Stimulated activated naive CD8-positive, alpha-beta T cell treated with anti-CD3 and anti-CD28 coated beads, Interleukin-15, amount 100 ng/mL, for 72 hours (primary cell): ENCODE data around the gene AOAH.
"Not testable (repeated sequence)": the region's sequence is repeated elsewhere in the genome, so short reads cannot be mapped to it uniquely, and the experiment has no call there.

Experiments used
- ATAC-seq: fragments of 150-1000 bp; cut with Tn5 transposase; 2 replicates; pipeline ENCODE4 v1.10.0; 2021; ENCODE audit warnings: mild to moderate bottlenecking, moderate library complexity
- DNase-seq, 2 donors: peaks; one replicate each; pipeline ENCODE4 v3.0.0; 2021 to 2022
- H3K27ac Mint-ChIP-seq, 2 donors: one replicate each; pipeline ENCODE4 v1.8.0; 2022; ENCODE audit warnings: mild to moderate bottlenecking in 2 of 2, mixed read lengths in 2 of 2, moderate library complexity in 2 of 2
- H3K27me3 Mint-ChIP-seq: one replicate; pipeline ENCODE4 v1.8.0; 2022; ENCODE audit warnings: mixed read lengths
- H3K4me1 Mint-ChIP-seq: one replicate; pipeline ENCODE4 v1.8.0; 2022; ENCODE audit warnings: mild to moderate bottlenecking, mixed read lengths
- H3K4me3 Mint-ChIP-seq, 2 donors: one replicate each; pipeline ENCODE4 v1.8.0; 2022; ENCODE audit warnings: mild to moderate bottlenecking in 2 of 2, mixed read lengths in 2 of 2, moderate library complexity in 1 of 2
- H3K9me3 Mint-ChIP-seq, 2 donors: one replicate each; pipeline ENCODE4 v1.8.0; 2022; ENCODE audit warnings: mixed read lengths in 2 of 2

AOAH gene

GRCh38 chr7:36726311-36726710 is 2.0 kb upstream of the AOAH start:
- peak overlapping the region; percentile 54 to 66 for H3K4me3 Mint-ChIP-seq
- peak; percentile 38 for ATAC-seq
- H3K27me3 Mint-ChIP-seq, result no peaks in the 10 kb centered on the region
- H3K27ac Mint-ChIP-seq, result peak overlapping the region; percentile 11 to 69
- H3K9me3 Mint-ChIP-seq, result peaks cover 0 to 6% of the 10 kb centered on the region in 2 donors
- H3K4me1 Mint-ChIP-seq, result peaks cover 67% of the 10 kb centered on the region
- no peak for DNase-seq

- H3K4me1 Mint-ChIP-seq, result peaks cover 72% of the 10 kb centered on the region
- ATAC-seq, result no peak
Measured at GRCh38 chr7:36724996-36725395, 702 bp upstream of the AOAH start.

GRCh38 chr7:36723291-36723690 is 1.0 kb downstream of the AOAH start:
- Mint-ChIP-seq H3K4me3 (peak overlapping the region; percentile 80 to 87), H3K27me3 (no peaks in the 10 kb centered on the region), H3K9me3 (no peaks in the 10 kb centered on the region), H3K4me1 (peaks cover 87% of the 10 kb centered on the region), H3K27ac (peak overlapping the region; percentile 60 to 61)
- ATAC-seq, result no peak
- no peak for DNase-seq

More at GRCh38 chr7:36724996-36725395, 702 bp upstream of the AOAH start:
- DNase-seq, result no peak
- Mint-ChIP-seq H3K4me3 (peak overlapping the region; percentile 80 to 87), H3K9me3 (peaks cover 0 to 6% of the 10 kb centered on the region in 2 donors), H3K27me3 (no peaks in the 10 kb centered on the region), H3K27ac (no peak overlapping the region)

GRCh38 chr7:36719083-36719632 is 5.1 kb downstream of the AOAH start:
- H3K4me1 Mint-ChIP-seq, result peaks cover 53% of the 10 kb centered on the region
- H3K27ac Mint-ChIP-seq, result peak overlapping the region in 1 of 2 donors; percentile 59
- peak overlapping the region in 1 of 2 donors; percentile 80 for H3K4me3 Mint-ChIP-seq
- DNase-seq (no peak), ATAC-seq (no peak)
- peaks cover 5 to 7% of the 10 kb centered on the region in 2 donors for H3K9me3 Mint-ChIP-seq
- H3K27me3 Mint-ChIP-seq, result no peaks in the 10 kb centered on the region

- Mint-ChIP-seq H3K4me3 (peak overlapping the region in 1 of 2 donors; percentile 12), H3K27ac (no peak overlapping the region), H3K4me1 (peaks cover 53% of the 10 kb centered on the region), H3K9me3 (peaks cover 5 to 21% of the 10 kb centered on the region in 2 donors), H3K27me3 (no peaks in the 10 kb centered on the region)
- DNase-seq (no peak), ATAC-seq (no peak)
Measured at GRCh38 chr7:36717586-36717985, 6.7 kb downstream of the AOAH start.

GRCh38 chr7:36716802-36717201 is 7.5 kb downstream of the AOAH start:
- H3K9me3 Mint-ChIP-seq, result peaks cover 5 to 21% of the 10 kb centered on the region in 2 donors
- H3K27me3 Mint-ChIP-seq, H3K4me3 Mint-ChIP-seq, ATAC-seq, H3K27ac Mint-ChIP-seq, DNase-seq: not testable (repeated sequence)
- peaks cover 53% of the 10 kb centered on the region for H3K4me1 Mint-ChIP-seq

GRCh38 chr7:36712015-36712414 is 12.3 kb downstream of the AOAH start:
- H3K4me1 Mint-ChIP-seq, result peaks cover 66% of the 10 kb centered on the region
- peak overlapping the region; percentile 57 to 63 for H3K4me3 Mint-ChIP-seq
- peaks cover 5 to 24% of the 10 kb centered on the region in 2 donors for H3K9me3 Mint-ChIP-seq
- peak; percentile 90 for ATAC-seq
- no peaks in the 10 kb centered on the region for H3K27me3 Mint-ChIP-seq
- DNase-seq, result no peak
- peak overlapping the region in 1 of 2 donors; percentile 49 for H3K27ac Mint-ChIP-seq

GRCh38 chr7:36711256-36711655 is 13.0 kb downstream of the AOAH start:
- peaks cover 72% of the 10 kb centered on the region for H3K4me1 Mint-ChIP-seq

GRCh38 chr7:36710186-36710791 is 14.0 kb downstream of the AOAH start:
- DNase-seq (no peak), ATAC-seq (no peak)
- Mint-ChIP-seq H3K27me3 (no peaks in the 10 kb centered on the region), H3K4me1 (peaks cover 73% of the 10 kb centered on the region), H3K9me3 (peaks cover 6 to 34% of the 10 kb centered on the region in 2 donors), H3K4me3 (peak overlapping the region in 1 of 2 donors; percentile 11), H3K27ac (no peak overlapping the region)

More at GRCh38 chr7:36711256-36711655, 13.0 kb downstream of the AOAH start:
- no peak for DNase-seq
- Mint-ChIP-seq H3K4me3 (peak overlapping the region; percentile 57 to 63), H3K27me3 (no peaks in the 10 kb centered on the region), H3K27ac (peak overlapping the region in 1 of 2 donors; percentile 49), H3K9me3 (peaks cover 5 to 25% of the 10 kb centered on the region in 2 donors)
- ATAC-seq, result peak; percentile 47

- peak overlapping the region; percentile 17 to 70 for H3K4me3 Mint-ChIP-seq
- DNase-seq (no peak), ATAC-seq (peak; percentile 30)
- peak overlapping the region; percentile 23 to 82 for H3K27ac Mint-ChIP-seq
- H3K27me3 Mint-ChIP-seq, result no peaks in the 10 kb centered on the region
- peaks cover 11 to 46% of the 10 kb centered on the region in 2 donors for H3K9me3 Mint-ChIP-seq
- H3K4me1 Mint-ChIP-seq, result peaks cover 79% of the 10 kb centered on the region
Measured at GRCh38 chr7:36708767-36709166, 15.5 kb downstream of the AOAH start.

- Mint-ChIP-seq H3K4me3 (peak overlapping the region; percentile 29 to 70), H3K27ac (peak overlapping the region; percentile 61 to 96), H3K4me1 (peaks cover 71% of the 10 kb centered on the region), H3K27me3 (no peaks in the 10 kb centered on the region), H3K9me3 (peaks cover 12 to 39% of the 10 kb centered on the region in 2 donors)
- ATAC-seq (peak; percentile 34), DNase-seq (no peak)
Measured at GRCh38 chr7:36707898-36708297, 16.4 kb downstream of the AOAH start.

- Mint-ChIP-seq H3K9me3 (peaks cover 12 to 35% of the 10 kb centered on the region in 2 donors), H3K27ac (peak overlapping the region; percentile 61 to 96), H3K4me1 (peaks cover 66% of the 10 kb centered on the region), H3K27me3 (no peaks in the 10 kb centered on the region), H3K4me3 (peak overlapping the region; percentile 29 to 70)
- DNase-seq, result no peak
- peak; percentile 69 for ATAC-seq
Measured at GRCh38 chr7:36707465-36707864, 16.8 kb downstream of the AOAH start.

- peaks cover 47% of the 10 kb centered on the region for H3K4me1 Mint-ChIP-seq
- not testable (repeated sequence) for H3K27ac Mint-ChIP-seq, DNase-seq, H3K27me3 Mint-ChIP-seq, H3K4me3 Mint-ChIP-seq, ATAC-seq
- H3K9me3 Mint-ChIP-seq, result peaks cover 12 to 35% of the 10 kb centered on the region in 2 donors
Measured at GRCh38 chr7:36703860-36704259, 20.4 kb downstream of the AOAH start.

GRCh38 chr7:36692456-36692855 is 31.8 kb downstream of the AOAH start:
- ATAC-seq (peak; percentile 88), DNase-seq (peak in 1 of 2 donors; percentile 40)
- H3K27me3 Mint-ChIP-seq, result no peaks in the 10 kb centered on the region
- peak overlapping the region; percentile 3 to 95 for H3K27ac Mint-ChIP-seq
- H3K9me3 Mint-ChIP-seq, result no peaks in the 10 kb centered on the region
- peak overlapping the region in 1 of 2 donors; percentile 89 for H3K4me3 Mint-ChIP-seq
- H3K4me1 Mint-ChIP-seq, result peaks cover 39% of the 10 kb centered on the region

- no peaks in the 10 kb centered on the region for H3K9me3 Mint-ChIP-seq
- H3K4me3 Mint-ChIP-seq, result peak overlapping the region in 1 of 2 donors; percentile 89
- peak overlapping the region in 1 of 2 donors; percentile 95 for H3K27ac Mint-ChIP-seq
- no peak for ATAC-seq
- no peaks in the 10 kb centered on the region for H3K27me3 Mint-ChIP-seq
- H3K4me1 Mint-ChIP-seq, result peaks cover 43% of the 10 kb centered on the region
- DNase-seq, result no peak
Measured at GRCh38 chr7:36691983-36692382, 32.3 kb downstream of the AOAH start.

GRCh38 chr7:36690514-36691187 is 33.6 kb downstream of the AOAH start:
- H3K9me3 Mint-ChIP-seq, result no peaks in the 10 kb centered on the region
- DNase-seq, result no peak
- ATAC-seq, result peak; percentile 51
- H3K27ac Mint-ChIP-seq, result peak overlapping the region; percentile 66 to 98
- H3K4me3 Mint-ChIP-seq, result peak overlapping the region; percentile 72 to 89
- peaks cover 57% of the 10 kb centered on the region for H3K4me1 Mint-ChIP-seq
- no peaks in the 10 kb centered on the region for H3K27me3 Mint-ChIP-seq
